Spleen (tissue), 7 donors: Measurements from ENCODE around the gene DPH2.

ENCODE experiments used
- POLR2A ChIP-seq, 3 donors: fragments of 450-650 bp; IDR thresholded peaks; one replicate each; pipeline ENCODE4 v1.5.1; 2017; ENCODE audit warnings: antibody characterized with exemption in 3 of 3, mild to moderate bottlenecking in 1 of 3
- POLR2AphosphoS5 ChIP-seq, 3 donors: sonication (generic); formaldehyde crosslinking; IDR thresholded peaks; one replicate each; pipeline ENCODE4 v1.5.1; 2017; ENCODE audit warnings: antibody characterized with exemption in 3 of 3
- TF ChIP-seq, protein P1 (sequence below), 11 experiments: fragments of 200-600 bp in 7 of 11; fragments of 450-650 bp in 4 of 11; sonication (generic) in 4 of 11; IDR thresholded peaks in 8 of 11; conservative IDR thresholded peaks in 3 of 11; 1 replicate in 7 of 11; 2 replicates in 4 of 11; pipeline versions ENCODE4 v1.4.0 to v1.8.0; 2016 to 2021; ENCODE audit warnings: antibody characterized with exemption in 11 of 11, inconsistent platforms in 4 of 11, mild to moderate bottlenecking in 1 of 11
- donor health status: DM: no; HTN: no; CAD: no; lungs with moderate emphysema.
- donor health status: DM: no; HTN: no; CAD: no.
- donor health status: DM: no; HTN: no; CAD: no.

DNA sequence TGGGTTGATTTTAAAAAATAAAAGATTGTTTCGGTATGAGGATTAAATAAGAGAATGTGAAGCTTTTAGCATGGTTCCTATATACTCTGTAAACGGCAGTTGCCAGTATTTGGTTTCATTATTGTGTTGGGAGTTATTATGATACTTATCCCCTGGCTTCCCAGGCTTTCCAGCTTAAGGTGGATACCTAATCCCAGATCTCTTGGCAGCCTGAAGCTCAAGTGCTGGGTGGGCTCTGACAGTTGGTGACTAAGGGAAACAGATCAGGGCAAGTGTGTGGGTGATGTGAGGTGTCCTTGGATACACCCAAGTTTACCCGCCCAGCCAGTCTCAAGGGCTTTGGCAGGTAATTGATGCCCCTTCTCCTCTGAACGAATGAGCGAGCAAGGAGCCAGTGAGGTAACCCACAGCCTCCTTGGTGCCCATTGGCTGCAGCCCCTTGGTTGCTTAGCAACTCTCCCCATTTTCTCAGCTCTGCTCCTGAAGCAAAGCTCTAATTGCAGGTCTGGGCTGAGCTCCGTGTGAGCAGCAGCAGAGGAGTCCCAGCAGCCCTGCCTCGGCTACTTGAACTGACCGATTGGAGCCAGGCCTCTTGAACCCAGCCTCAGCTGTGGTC, 17.0 kb upstream of the DPH2 start:
- TF ChIP-seq, protein P1, sequence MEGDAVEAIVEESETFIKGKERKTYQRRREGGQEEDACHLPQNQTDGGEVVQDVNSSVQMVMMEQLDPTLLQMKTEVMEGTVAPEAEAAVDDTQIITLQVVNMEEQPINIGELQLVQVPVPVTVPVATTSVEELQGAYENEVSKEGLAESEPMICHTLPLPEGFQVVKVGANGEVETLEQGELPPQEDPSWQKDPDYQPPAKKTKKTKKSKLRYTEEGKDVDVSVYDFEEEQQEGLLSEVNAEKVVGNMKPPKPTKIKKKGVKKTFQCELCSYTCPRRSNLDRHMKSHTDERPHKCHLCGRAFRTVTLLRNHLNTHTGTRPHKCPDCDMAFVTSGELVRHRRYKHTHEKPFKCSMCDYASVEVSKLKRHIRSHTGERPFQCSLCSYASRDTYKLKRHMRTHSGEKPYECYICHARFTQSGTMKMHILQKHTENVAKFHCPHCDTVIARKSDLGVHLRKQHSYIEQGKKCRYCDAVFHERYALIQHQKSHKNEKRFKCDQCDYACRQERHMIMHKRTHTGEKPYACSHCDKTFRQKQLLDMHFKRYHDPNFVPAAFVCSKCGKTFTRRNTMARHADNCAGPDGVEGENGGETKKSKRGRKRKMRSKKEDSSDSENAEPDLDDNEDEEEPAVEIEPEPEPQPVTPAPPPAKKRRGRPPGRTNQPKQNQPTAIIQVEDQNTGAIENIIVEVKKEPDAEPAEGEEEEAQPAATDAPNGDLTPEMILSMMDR (IDR thresholded peaks at IDR 0.05 in 8 of 11, conservative IDR thresholded peaks at IDR 0.05 in 3 of 11), result no peak
- TF ChIP-seq POLR2A (IDR thresholded peaks at IDR 0.05), result no peak
- TF ChIP-seq POLR2AphosphoS5 (IDR thresholded peaks at IDR 0.05), result no peak
